NCI-H2171 treated with DMSO at 0.1 percent for 48 hours (cell line): Measurements from ENCODE around the gene LRRC28.

Source experiments
- DNase-seq: peaks from one replicate; lab custom pipeline; 2025; lab: John Stamatoyannopoulos, UW

LRRC28 gene

DNA sequence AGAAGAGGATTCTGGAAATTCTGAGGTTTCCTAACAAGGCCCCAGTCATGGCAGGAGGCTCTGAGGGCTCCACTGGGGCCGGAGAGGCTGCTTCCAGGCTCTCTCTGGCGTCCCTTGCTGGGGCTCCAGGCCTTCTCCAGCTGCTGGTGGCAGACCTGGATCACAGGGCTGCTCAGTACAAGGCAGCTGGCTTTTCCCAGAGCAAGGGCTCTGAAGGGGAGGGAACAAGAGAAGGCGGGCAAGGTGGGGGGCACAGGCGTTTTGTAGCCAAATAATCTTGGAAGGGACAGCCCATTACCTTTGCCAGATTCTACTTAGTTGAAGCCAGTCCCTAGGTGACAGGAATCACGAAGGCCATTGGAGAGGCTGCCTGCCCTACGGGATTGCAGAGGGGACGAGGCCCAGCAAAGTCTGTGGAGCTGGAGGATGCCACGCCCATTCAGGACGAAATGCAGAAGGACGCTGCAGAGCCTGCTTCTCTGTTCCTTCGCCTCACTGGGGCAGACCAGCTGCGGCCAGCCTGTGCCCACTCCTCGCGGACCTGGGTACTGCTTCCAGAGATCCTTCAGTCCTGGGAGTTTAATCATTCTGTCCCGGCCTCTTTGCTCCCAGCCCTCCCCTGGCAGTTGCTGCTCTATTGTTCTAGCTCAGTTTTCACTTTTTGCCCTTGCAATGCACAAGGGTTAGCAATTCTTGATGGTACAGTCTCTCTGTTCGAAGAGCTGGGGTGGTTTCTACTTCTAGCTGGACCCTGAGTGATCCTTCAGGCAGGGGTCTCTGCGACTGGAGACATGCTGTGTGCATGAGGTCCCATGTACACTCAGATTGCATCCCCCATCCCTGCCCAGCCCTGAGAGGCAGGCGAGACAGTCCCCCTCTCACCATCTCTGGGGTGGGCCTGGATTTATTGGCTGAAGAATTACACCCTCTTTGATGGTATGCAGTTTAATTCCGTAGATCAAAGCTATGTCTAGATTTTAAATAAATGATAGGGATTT is 165.2 kb downstream of the LRRC28 start:
- DNase-seq: no peak

DNA sequence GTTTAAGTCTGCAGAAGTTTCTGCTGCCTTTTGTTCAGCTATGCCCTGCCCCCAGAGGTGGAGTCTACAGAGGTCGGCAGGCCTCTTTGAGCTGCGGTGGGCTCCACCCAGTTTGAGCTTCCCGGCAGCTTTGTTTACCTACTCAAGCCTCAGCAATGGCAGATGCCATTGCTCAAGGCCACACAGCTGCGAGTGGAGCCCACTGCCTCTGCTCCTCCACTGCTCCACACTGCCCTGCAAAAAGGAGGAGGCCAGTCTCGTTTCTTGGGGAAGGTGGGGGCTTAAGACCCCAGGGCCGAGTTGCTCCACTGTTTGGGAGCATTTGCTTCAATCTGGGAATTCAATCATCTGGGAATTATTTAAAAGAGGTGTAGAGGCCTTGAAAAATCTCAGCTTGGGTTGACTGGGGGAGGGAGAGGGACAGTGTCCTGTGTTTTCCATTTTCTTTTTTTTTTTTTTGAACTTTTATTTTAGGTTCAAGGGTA is 169.9 kb downstream of the LRRC28 start:
- peak; percentile 4 for DNase-seq

DNA sequence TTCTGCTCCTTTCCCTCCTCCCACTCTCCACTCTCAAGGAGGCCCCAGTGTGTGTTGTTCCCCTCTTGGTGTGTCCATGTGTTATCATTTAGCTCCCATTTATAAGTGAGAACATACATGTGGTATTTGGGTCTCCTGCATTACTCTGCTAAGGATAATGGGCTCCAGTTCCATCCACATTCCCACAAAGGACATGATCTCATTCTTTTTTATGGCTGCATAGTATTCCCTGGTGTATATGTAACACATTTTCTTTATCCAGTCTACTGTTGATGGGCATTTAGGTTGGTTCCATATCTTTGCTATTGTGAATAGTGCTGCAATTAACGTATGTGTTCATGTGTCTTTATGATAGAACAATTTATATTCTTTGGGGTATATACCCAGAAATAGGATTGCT is 170.5 kb downstream of the LRRC28 start:
- DNase-seq: no peak

DNA sequence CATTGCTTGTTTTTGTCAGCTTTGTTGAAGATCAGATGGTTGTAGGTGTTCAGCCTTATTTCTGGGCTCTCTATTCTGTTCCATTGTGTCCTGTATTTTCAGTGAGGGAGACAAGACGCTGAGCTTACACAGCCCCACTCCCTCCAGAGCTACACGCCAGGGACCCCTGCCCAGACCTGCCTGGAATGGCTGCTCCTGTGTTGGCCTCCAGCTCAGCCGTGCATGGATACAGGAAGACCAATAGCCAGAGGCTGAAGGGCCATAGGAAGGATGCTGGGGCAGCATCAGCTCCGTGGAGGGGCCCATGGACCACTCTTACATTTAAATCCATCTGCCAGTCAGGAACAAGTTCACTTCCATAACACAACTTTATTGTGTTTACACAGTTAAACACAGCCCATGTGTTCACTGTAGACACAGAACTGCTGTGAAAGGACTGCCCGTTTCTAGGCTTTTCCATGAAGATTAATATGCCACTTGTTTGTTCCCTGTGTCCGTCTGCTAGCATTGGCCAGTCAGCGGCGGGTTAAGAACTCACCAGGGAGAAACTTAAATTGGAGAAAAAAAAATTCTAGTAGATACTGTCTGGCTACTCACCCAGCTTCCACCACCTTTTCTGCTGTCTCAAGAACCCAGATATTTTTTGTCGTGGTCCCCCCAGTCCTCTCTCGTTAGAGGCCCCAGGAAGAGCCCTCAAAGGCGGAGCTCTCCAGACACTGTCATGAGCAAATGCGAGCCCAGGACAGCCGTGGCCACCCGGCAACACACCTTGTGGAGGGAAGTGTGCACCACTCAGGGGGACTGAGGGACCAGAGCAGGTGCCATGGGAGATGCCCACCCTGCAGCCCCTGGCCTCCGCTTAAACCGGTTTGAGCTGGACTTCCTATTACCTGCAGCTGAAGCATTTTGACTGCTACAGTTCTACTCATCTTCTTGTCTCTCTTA is 172.2 kb downstream of the LRRC28 start:
- DNase-seq: no peak

DNA sequence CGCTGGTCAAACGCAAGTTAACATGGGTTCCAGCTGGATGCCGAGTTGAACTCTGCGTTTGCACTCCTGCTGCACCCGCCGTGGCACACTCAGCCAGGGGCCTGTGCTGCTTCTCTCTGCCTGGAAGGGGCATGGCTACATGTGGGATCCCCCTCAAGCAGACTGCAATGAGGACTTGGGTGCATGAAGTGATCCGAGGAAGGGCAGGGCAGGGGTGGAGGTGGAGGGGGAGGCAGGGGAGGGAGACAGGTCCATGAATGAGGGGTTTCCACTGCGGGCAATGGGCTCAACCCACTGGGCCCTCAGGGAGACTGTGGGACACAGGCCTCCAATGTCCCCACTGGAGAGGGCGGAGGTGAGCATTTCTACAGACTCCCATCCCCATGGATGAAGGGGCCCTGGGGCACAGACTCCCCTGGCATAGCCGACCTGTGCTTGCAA is 172.9 kb downstream of the LRRC28 start:
- no peak for DNase-seq

DNA sequence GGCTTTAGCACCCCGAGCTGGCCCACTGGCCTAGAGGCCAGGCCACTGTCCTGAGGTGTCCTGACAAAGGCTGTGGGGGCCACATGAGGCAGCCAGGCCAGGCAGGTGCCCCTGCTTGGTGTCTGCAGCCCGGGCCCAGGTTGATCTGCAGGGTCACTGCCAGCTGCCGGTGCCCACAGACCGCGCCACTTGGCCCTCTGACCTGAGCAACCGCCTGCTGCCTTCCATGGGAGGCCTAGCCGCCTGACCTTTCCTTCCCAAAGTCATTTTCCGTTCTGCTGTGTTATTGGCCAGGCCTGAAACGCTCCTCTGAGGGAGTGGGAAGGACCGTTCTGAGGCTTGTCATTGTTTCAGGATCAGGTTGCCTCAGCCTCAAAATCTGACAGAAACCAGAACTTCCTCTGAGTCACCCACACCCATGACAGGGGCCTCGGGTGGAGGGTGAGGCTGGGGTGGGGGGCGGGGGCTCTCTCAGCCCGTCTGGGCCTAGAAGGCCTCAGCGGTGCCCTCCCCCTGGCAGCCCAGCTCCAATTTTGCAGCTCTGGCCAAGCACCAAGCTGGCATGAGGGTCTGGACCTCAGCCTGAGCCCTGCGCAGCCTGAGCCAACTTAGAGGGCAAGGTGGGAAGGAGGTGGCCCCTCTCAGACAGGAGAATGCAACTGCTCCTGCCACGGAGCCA is 173.8 kb downstream of the LRRC28 start:
- DNase-seq: no peak

DNA sequence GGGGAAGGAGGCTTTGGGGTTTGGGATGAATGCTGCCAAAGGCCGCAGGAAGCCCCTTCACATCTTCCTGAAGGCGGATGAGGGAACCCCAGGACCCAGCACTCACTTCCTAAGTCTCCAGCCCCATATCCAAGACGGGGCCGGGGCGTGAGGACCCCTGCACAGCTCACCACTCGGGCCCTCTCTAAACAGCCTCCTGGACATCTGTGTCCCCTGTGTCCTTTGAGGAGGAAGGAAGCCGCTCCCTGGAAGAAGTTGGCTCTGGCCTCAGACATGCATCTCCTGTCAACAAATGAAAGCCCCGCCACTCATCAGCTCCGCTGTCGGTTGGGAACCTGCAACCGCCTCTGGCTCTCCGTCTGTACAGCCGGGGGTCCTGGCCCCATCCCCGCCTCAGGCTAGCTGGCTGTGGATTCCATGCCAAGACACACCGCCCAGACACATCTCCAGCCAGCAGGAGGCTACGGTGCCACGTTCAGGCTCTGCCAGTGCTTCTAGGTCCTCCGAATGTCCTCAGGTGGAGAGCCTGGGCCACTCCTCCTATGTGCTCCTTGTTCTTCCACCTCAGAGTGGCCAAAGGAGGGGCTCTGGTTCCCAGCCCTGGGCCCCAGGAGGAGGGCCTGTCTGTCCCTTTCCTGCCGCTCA is 174.5 kb downstream of the LRRC28 start:
- DNase-seq: no peak

DNA sequence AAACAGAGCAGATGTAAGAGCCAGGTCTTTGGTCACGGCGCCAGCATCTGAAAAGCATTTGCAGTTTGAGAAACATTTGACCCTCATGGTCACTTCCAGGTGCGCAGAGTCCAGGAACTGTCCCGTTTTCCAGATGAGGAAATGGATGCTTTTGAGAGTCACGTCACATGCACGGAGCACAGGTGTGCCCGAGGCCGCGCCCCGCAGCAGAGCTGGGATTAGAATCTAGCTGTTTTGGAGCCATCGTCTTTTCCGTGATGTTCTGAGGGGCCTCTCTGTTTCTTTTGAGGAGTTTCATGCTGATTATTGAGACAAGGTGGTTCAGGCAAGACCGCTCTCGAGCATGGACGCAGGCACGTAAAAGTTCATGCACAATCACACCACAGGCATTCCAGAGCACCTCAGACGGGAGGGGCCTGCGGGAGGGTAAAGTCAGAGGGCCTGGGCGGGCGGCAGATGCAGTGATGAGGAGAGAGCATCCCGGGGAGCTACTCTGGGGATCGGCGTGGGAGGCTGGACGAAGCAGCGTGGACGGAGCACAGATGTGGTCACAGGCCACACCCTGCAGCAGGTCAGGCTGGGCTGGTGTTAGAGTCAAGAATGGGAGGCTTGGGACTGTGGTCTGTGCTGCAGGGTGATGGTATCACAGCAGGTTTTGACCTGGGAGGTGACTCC is 175.3 kb downstream of the LRRC28 start:
- no peak for DNase-seq

DNA sequence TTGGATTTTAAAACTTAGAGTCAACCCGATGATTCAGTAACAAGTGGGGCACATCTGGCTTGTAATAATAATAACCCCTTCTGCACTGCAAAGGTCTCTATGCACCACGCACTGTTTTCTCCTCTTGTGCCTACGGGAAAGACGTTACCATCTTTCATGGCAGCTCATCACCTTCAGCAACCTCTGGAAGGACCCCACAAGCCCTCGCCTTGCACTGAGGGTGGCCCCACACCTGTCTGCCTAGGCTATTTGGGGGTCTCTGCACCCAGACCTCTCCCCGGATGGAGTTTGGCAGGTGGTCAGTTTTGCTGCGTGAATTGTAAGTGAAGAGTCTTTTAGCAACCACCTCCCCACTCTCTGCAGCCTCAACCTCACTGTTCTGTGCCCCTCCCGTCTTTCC is 175.9 kb downstream of the LRRC28 start:
- no peak for DNase-seq

DNA sequence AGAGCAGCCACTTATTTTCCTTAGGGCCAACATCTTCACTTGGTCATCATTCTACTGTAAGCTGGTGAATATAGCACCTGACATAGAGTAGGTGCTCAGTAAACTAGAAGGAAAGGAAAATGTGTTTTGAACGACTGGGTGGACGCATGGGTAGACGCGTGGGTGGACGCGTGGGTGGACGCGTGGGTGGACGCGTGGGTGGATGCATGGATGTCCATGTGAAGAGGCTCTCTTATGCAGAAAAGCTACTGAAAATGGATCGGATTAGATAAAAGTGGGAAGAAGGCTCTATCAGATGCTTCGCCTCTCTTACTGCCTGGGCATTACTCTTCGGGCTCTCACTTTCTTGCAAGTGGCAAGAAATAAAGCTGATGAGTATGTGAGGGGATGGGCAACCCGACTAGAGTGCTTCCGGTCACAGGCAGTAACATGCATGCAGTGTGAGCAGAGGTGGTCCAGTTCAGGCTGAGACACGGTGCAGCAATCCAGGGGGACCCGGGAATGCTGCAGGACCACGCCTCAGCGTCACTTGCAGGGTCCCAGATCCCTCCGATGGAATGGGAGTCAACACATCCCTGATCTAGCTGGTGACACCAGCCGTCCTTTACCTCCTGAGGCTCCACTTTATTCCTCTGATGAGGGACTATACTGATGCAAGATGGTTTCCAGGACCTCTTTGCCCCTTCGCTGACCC is 176.5 kb downstream of the LRRC28 start:
- no peak for DNase-seq

DNA sequence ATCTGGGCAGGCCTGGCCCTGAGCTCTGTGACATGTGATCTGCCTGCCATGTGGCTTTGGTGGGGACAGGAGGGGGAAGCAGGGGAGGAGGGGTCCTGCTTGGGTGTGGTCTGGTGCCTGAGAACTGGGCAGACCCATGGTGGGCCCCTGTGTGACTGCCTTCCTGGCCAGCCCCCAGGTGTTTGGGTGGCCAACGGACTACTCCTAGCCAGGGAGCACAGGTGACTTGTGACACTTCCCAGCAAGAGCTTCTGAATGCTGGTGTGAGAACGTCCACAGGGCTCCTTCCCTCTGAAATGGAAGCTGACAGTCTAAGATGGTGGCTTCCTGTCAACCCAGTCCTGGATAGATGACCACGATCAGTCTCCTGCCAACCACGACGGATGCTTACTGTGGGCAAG is 178.4 kb downstream of the LRRC28 start:
- no peak for DNase-seq

DNA sequence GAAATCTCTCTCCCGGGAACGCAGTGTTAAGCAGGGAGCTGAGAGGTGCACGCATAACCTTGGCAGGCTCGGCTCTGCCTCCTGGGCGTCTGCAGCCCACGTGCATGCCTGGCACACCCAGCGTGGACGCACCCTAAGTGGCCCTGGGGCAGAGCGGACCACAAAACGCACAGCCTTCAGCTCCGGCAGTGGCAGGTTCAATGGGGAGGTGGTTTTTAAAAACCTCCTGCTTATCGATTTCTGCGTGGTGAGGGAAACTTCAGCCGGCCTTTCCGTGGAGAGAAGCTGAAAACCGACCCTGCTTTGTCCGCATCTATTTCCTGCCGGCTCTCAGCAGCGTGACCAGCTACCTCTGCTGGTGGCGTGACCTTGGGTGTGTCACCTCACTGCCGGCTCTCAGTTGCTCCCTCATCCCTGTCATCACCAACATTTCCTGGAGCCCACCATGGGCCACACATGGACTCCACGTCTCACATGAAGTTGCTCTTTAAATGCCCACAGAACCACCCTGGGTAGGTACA is 179.7 kb downstream of the LRRC28 start:
- DNase-seq: no peak

DNA sequence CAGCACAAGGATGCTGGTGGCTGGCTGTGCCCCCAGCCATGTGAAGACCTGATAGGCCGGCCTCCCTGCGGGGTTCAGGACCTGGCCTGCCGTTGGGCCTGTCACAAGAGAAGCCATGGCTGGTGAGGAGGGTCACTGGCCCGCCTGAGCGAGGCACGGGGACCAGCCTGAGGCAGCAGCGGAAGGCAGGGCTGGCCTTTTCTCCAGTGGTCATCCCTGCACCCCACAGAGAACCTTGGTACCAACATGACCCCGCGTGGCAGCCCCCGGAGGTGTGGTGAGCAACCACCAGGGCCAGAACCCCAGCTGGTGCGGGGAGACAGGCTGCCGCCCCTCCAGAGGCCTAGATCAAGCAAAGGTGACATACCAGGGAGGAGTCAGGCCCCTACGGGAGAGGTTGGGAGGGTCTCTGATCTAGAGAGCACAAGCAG is 180.4 kb downstream of the LRRC28 start:
- DNase-seq: no peak

DNA sequence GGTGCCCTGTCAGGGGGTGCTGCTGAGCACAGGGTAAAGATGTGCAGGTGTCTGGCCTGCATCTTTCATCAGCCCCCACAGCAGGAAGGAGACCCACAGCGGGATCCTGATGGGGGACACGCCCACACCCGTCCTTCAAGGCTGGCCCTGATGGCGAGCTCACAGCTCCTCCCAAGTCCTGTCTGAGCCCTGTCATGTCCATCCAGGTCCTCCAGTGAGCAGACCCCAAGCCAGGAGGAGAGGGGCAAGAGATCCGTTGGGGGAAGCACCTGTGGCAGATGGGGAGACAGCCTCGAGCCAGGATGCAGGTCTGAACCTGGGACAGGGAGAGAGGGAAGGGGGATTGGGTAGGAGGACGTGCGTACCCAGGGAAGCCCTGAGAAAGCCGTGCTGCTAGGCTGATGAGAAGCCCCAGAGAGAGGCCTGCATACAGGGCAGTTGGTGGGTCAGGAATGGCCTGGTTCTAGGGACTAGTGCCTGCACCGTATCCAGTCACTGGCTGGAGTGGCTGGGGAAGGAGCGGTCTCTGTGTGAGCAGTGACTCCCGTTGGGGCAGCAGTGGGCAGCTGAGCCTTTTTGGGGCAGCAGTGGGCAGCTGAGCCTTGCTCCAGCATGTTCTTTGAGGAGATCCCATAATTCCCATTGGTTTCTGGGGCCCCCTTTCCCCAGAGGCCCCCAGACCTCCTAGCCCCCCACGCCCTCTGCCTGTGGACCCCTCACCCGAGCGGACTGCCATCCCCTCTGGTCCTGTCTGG is 181.2 kb downstream of the LRRC28 start:
- DNase-seq: no peak

DNA sequence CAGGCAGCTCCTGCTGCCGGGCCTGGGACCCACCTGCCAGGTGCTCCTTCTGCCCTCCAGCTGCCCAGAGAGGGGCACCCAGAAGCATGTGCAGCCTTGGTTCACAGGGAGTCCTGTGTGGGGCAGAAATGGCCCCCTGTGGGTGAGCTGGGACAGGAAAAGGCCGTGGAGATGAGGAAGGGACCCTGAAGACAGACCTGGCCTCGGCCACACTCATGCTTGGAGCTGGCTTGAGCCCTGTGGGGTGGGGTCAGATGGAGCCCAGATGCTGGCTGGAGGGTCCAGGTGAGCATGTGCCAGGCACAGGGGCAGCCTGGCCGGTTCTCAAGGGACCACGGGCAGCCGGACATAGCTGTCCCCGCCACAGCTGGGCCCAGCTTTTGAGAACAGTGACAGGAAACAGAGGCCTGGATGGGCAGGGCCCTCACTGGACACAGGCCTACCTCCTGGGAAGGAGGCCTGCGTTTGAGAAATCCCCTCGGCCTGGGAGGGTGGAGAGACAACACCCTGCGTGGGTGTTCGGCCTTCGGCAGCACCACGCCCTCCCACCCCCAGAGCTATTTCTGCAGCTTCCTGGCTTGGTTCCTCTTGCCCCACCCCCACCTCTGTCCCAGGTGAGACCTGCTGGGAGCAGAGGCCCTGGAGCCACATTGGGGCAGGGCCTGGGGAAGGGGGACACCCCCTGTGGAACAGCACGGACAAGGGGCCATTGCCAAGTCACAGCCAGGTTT is 181.9 kb downstream of the LRRC28 start:
- no peak for DNase-seq

DNA sequence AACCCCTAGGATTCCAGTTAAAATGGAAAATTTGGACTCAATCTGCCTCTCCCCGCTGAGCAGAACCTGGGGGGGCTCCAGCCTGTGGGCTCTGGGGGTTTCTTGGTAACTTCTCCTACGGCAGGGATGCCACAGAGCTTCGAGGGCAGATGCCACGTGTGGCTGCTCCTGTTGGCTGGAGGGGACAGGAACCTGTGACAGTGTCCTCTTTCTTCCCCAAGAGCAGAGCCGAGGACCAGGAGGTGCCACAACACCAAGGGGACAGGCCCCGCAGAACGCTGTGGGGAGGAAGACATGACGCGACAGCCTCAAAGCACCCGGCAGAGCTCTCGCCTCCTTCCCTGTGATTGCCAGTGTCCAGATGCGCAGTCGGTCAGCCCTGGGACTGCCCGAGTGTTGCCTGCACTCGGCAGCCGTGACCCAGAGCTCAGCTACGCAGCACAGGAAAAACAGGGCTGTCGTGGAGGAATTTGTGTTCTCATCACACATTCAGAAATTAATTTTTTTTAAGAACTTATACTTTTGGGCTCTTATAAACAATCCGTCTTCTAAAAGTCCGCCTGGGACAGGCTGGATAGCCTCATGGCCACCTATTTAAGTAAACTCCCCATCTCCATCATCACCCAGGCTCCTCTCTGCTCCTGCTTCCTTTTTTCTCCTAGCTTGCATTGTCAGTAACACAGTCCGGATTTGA is 182.6 kb downstream of the LRRC28 start:
- DNase-seq: no peak

DNA sequence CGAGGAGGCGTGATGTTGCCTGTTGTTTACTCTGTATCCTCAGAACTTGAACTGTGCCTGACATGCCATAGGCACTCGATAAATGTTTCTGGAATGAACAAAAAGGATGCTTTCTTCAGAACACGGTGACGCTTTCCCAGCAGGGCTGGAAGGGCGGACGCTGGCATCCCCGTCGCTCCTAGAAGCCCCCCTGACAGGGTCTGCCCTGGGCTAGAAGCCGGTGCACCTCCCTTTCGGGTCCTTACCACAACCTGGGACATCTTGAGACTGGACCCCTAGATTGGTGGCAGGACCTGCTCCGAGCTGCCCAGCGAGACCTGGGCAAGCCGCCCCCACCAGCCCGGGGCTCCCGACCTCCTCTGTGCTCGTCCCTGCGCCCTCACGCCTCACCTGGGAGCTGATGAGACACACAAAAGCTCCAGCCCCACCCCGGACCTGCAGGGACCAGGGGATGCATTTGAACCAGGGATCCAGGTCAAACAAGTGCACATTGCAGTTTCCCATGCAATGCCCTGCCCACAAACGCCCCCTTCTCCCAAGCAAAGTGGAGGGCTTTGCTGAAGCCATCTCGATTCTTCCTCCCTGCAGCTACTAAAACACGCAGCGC is 183.3 kb downstream of the LRRC28 start:
- no peak for DNase-seq
